Keratinocyte (primary cell): ENCODE data around the gene SEC31A. TPM values are rescaled to one million over a fixed set of nuclear protein-coding genes. Genes with fewer than 3 reads are reported as not detected.

ENCODE experiments used
- DNase-seq: peaks from one replicate; pipeline ENCODE4 v3.0.0-alpha.2; 2011; ENCODE audit warnings: low read depth, missing footprints, low spot score
- FAIRE-seq: peaks from 2 replicates; lab custom pipeline; 2011; peaks lifted over from hg19 to GRCh38; lab: Jason Lieb, UNC
- H2AFZ ChIP-seq: 2 replicates; pipeline ENCODE4 v1.6.0; 2012; ENCODE audit warnings: low read length, control low read depth, inconsistent platforms; ENCODE audit not compliant: control insufficient read depth
- H3K27ac ChIP-seq: 2 replicates; pipeline ENCODE4 v1.5.1; 2011; ENCODE audit warnings: low read length; ENCODE audit not compliant: control insufficient read depth, insufficient read depth
- H3K27me3 ChIP-seq: 3 replicates; pipeline ENCODE4 v1.6.0; 2011; ENCODE audit warnings: low read length; ENCODE audit not compliant: control insufficient read depth, insufficient read depth; ENCODE audit errors: extremely low read depth
- H3K36me3 ChIP-seq, 2 experiments: 2 replicates in 1 of 2; 3 replicates in 1 of 2; pipeline ENCODE4 v1.5.1; 2011; ENCODE audit warnings: low read length in 2 of 2, mild to moderate bottlenecking in 1 of 2; ENCODE audit not compliant: control insufficient read depth in 2 of 2, insufficient read depth in 2 of 2; ENCODE audit errors: extremely low read depth in 1 of 2
- H3K4me1 ChIP-seq: 3 replicates; pipeline ENCODE4 v1.5.1; 2011; ENCODE audit warnings: low read length; ENCODE audit not compliant: control insufficient read depth, insufficient read depth; ENCODE audit errors: extremely low read depth
- H3K4me2 ChIP-seq: 3 replicates; pipeline ENCODE4 v1.6.0; 2011; ENCODE audit warnings: low read depth, low read length; ENCODE audit not compliant: control insufficient read depth, insufficient read depth; ENCODE audit errors: extremely low read depth
- H3K4me3 ChIP-seq, 3 experiments: fragments of 200-600 bp in 1 of 3; sonication (generic) in 1 of 3; 2 replicates in 2 of 3; 3 replicates in 1 of 3; pipeline ENCODE4 v1.5.1; 2011 to 2016; ENCODE audit warnings: low read length in 3 of 3, mild to moderate bottlenecking in 3 of 3, control low read depth in 2 of 3, inconsistent platforms in 1 of 3, low read depth in 1 of 3, mixed read lengths in 1 of 3, mixed run types in 1 of 3, moderate library complexity in 1 of 3; ENCODE audit not compliant: control insufficient read depth in 2 of 3, insufficient read depth in 2 of 3; ENCODE audit errors: extremely low read depth in 1 of 3
- H3K79me2 ChIP-seq: 2 replicates; pipeline ENCODE4 v1.6.0; 2012; ENCODE audit warnings: low read length; ENCODE audit not compliant: control insufficient read depth, insufficient read depth
- H3K9ac ChIP-seq: 3 replicates; pipeline ENCODE4 v1.6.0; 2011; ENCODE audit warnings: low read length; ENCODE audit not compliant: control insufficient read depth, insufficient read depth; ENCODE audit errors: extremely low read depth
- H3K9me1 ChIP-seq: 3 replicates; pipeline ENCODE4 v1.6.0; 2011; ENCODE audit warnings: low read length; ENCODE audit not compliant: control insufficient read depth, insufficient read depth; ENCODE audit errors: extremely low read depth
- H3K9me3 ChIP-seq: 2 replicates; pipeline ENCODE4 v1.5.1; 2012; ENCODE audit warnings: low read depth, low read length; ENCODE audit not compliant: control insufficient read depth
- H4K20me1 ChIP-seq: 3 replicates; pipeline ENCODE4 v1.6.0; 2011; ENCODE audit warnings: low read length; ENCODE audit not compliant: control insufficient read depth, insufficient read depth; ENCODE audit errors: extremely low read depth
- CTCF ChIP-seq, 3 experiments: IDR thresholded peaks in 1 of 3; conservative IDR thresholded peaks in 1 of 3; optimal IDR thresholded peaks in 1 of 3; 2 replicates in 2 of 3; 3 replicates in 1 of 3; pipeline versions ENCODE3 to v1.5.1; 2011; ENCODE audit warnings: low read length in 3 of 3, mild to moderate bottlenecking in 3 of 3, moderate library complexity in 2 of 3, control low read depth in 1 of 3, inconsistent platforms in 1 of 3; ENCODE audit not compliant: insufficient read depth in 2 of 3; ENCODE audit errors: extremely low read depth in 1 of 3
- EZH2 ChIP-seq: IDR thresholded peaks from one replicate; pipeline ENCODE4 v1.6.1; 2012; ENCODE audit warnings: inconsistent platforms, mild to moderate bottlenecking, low read length, moderate library complexity
- dilution Hi-C: fragments of 300-500 bp; cut with MboI; formaldehyde crosslinking; loops from one replicate; pipeline ENCODE4 v1.7.0; 2020; ENCODE audit warnings: low sequenced_read_pairs; ENCODE audit not compliant: extremely low pct_ligation_motif_present
- polyA plus RNA-seq, 5 experiments: library from polyadenylated mRNA; depleted of rRNA in 3 of 5; stranded (reverse) in 3 of 5; stranded (forward) in 1 of 5; unstranded in 1 of 5; fragments of >200 nt; gene quantifications; 1 replicate in 1 of 5; 2 replicates in 3 of 5; 3 replicates in 1 of 5; pipeline versions ENCODE4 v1.2.1 to v1.2.3, GENCODE V29; 2011 to 2012; ENCODE audit warnings: missing spikeins in 2 of 5, low read depth in 1 of 5, low replicate concordance in 1 of 5

SEC31A gene
- polyA plus RNA-seq, 1 donor (not counting 4 experiments of a cell fraction or from before 2014, with no cell fraction given): 192 TPM

GRCh38 chr4:82779032-82779431 lies 111.9 kb downstream of the SEC31A start:
- no peak for FAIRE-seq
- TF ChIP-seq CTCF (optimal IDR thresholded peaks at IDR 0.05 in 1 of 3, IDR thresholded peaks at IDR 0.05 in 1 of 3, conservative IDR thresholded peaks at IDR 0.05 in 1 of 3; ENCODE audit: extremely low read depth in 1 of 3, insufficient read depth in 2 of 3, low read length in 3 of 3): no peak
- TF ChIP-seq EZH2: no peak
- dilution Hi-C loops: no loop called here

DNA sequence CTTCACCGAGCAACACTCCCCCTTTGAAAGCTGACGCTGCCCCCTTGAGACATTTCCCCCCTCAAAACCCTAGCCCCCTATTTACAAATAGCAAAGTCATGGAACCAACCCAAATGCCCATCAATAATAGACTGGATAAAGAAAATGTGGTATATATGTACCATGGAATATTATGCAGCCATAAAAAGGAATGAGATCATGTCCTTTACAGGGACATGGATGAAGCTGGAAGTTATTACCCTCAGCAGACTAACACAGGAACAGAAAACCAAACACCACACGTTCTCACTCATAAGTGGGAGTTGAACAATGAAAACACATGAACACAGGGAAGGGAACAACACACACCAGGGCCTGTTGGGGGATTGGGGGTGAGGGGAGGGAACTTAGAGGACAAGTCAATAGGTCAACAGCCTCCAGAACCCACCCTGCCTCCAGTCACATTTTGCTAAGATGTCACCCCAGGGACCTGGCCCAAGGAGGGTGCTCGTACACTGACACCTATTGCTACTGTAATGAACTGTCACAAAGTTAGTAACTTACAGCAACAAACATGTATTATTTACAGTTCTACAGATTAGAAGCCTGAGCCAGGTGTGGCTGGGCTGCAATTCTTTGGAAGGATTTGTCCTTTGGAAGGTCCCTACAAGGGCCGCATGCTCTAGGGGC lies 113.0 kb downstream of the SEC31A start:
- DNase-seq: no peak
- no peak for FAIRE-seq
- TF ChIP-seq EZH2 (no peak), CTCF (optimal IDR thresholded peaks at IDR 0.05 in 1 of 3, IDR thresholded peaks at IDR 0.05 in 1 of 3, conservative IDR thresholded peaks at IDR 0.05 in 1 of 3; ENCODE audit: extremely low read depth in 1 of 3, insufficient read depth in 2 of 3, low read length in 3 of 3) (no peak)
- H3K36me3 ChIP-seq: no peaks in the 10 kb centered on the region
- no peaks in the 10 kb centered on the region for H3K9me1 ChIP-seq
- no peak overlapping the region for H3K4me3 ChIP-seq
- no peak overlapping the region for H3K27ac ChIP-seq
- no peak overlapping the region for H3K4me2 ChIP-seq
- H2AFZ ChIP-seq: no peak overlapping the region
- H3K79me2 ChIP-seq: peaks cover 51% of the 10 kb centered on the region
- no peaks in the 10 kb centered on the region for H4K20me1 ChIP-seq
- H3K4me1 ChIP-seq: peaks cover 7% of the 10 kb centered on the region
- no peak overlapping the region for H3K9ac ChIP-seq
- dilution Hi-C loops: no loop called here
- no peaks in the 10 kb centered on the region for H3K9me3 ChIP-seq
- no peaks in the 10 kb centered on the region for H3K27me3 ChIP-seq

More at GRCh38 chr4:82779032-82779431, 111.9 kb downstream of the SEC31A start:
- no peak for DNase-seq
- Histone ChIP-seq H3K4me3 (no peak overlapping the region), H3K27me3 (no peaks in the 10 kb centered on the region), H2AFZ (no peak overlapping the region), H3K36me3 (no peaks in the 10 kb centered on the region), H4K20me1 (no peaks in the 10 kb centered on the region), H3K9me3 (no peaks in the 10 kb centered on the region), H3K9me1 (no peaks in the 10 kb centered on the region), H3K4me1 (peaks cover 14% of the 10 kb centered on the region), H3K9ac (no peak overlapping the region), H3K4me2 (no peak overlapping the region), H3K27ac (no peak overlapping the region), H3K79me2 (peaks cover 51% of the 10 kb centered on the region)
